ENCODE data around the gene SMPD2. TPM values are rescaled to one million over a fixed set of nuclear protein-coding genes. Genes with fewer than 3 reads are reported as not detected.
A peak's percentile ranks its signal among the peaks of the same experiment; 100 is the strongest.

The SMPD2 gene
- total RNA-seq, 1 donor from 2014 or later: 6.2 TPM

- no peak overlapping the region for H2AFZ ChIP-seq (ENCODE audit: low read depth, low read length)
- TF ChIP-seq CTCF (IDR thresholded peaks at IDR 0.05; ENCODE audit: insufficient read depth, low read depth, low read length) (no peak), EZH2 (IDR thresholded peaks at IDR 0.05; ENCODE audit: insufficient read depth, low read length) (no peak)
- Mint-ChIP-seq H3K4me3 (ENCODE audit: unreplicated experiment) (no peak overlapping the region), H3K36me3 (ENCODE audit: low read depth, unreplicated experiment) (no peaks in the 10 kb centered on the region), H3K4me1 (ENCODE audit: low read depth, unreplicated experiment) (peaks cover 14% of the 10 kb centered on the region), H3K27ac (ENCODE audit: unreplicated experiment) (peak overlapping the region; percentile 8), H3K27me3 (ENCODE audit: low read depth, unreplicated experiment) (peaks cover 2% of the 10 kb centered on the region), H3K9me3 (ENCODE audit: unreplicated experiment) (no peaks in the 10 kb centered on the region)
- H3K27ac ChIP-seq (ENCODE audit: low read depth, low read length): no peak overlapping the region
- DNase-seq (ENCODE audit: low read depth) (peak; percentile 16), FAIRE-seq (no peak)
- H3K4me2 ChIP-seq (ENCODE audit: low read length): no peak overlapping the region
- H3K4me3 ChIP-seq (ENCODE audit: insufficient read depth, low read depth, low read length): no peak overlapping the region
- no peaks in the 10 kb centered on the region for H3K4me1 ChIP-seq (ENCODE audit: insufficient read depth, low read length)
- peaks cover 3% of the 10 kb centered on the region for H3K27me3 ChIP-seq (ENCODE audit: insufficient read depth, low read length)
- no peaks in the 10 kb centered on the region for H3K79me2 ChIP-seq (ENCODE audit: insufficient read depth, low read length)
- no peaks in the 10 kb centered on the region for H4K20me1 ChIP-seq (ENCODE audit: insufficient read depth, low read length)
- no peaks in the 10 kb centered on the region for H3K9me3 ChIP-seq (ENCODE audit: insufficient read depth, low read depth, low read length)
- no peak overlapping the region for H3K9ac ChIP-seq (ENCODE audit: low read length)
- H3K36me3 ChIP-seq (ENCODE audit: insufficient read depth, low read length): no peaks in the 10 kb centered on the region
Observed at GRCh38 chr6:109491207-109491938, 50.8 kb downstream of the SMPD2 start.

Other genes with a start within 250 kb of the SMPD2 start
- 345 and 359 TPM in 2 replicates for gene CD164, start 58.3 kb upstream of the SMPD2 start, total RNA-seq
- gene PPIL6, start 96 bp upstream of the SMPD2 start, total RNA-seq: 1.6 and 1.7 TPM in 2 replicates
- gene MICAL1, start 15.0 kb downstream of the SMPD2 start, total RNA-seq: 48.0 and 57.2 TPM in 2 replicates
- gene ZBTB24, start 42.5 kb downstream of the SMPD2 start, total RNA-seq: 8.4 and 9.3 TPM in 2 replicates